Occipital lobe (tissue), 2 donors: Measurements from ENCODE around the gene SLC26A1. TPM values are rescaled to one million over a fixed set of nuclear protein-coding genes. Genes with fewer than 3 reads are reported as not detected.
A peak's percentile ranks its signal among the peaks of the same experiment; 100 is the strongest.
"Not testable (repeated sequence)": the region's sequence is repeated elsewhere in the genome, so short reads cannot be mapped to it uniquely, and the experiment has no call there.

ENCODE experiments used
- DNase-seq: peaks from one replicate; lab custom pipeline; 2025; lab: John Stamatoyannopoulos, UW
- total RNA-seq: library from RNA; depleted of rRNA; stranded (reverse); fragments of >200 nt; gene quantifications from one replicate; pipeline ENCODE4 v1.2.3, GENCODE V29; 2014

The SLC26A1 gene
- total RNA-seq, 1 donor from 2014 or later = 4.2 TPM

DNA sequence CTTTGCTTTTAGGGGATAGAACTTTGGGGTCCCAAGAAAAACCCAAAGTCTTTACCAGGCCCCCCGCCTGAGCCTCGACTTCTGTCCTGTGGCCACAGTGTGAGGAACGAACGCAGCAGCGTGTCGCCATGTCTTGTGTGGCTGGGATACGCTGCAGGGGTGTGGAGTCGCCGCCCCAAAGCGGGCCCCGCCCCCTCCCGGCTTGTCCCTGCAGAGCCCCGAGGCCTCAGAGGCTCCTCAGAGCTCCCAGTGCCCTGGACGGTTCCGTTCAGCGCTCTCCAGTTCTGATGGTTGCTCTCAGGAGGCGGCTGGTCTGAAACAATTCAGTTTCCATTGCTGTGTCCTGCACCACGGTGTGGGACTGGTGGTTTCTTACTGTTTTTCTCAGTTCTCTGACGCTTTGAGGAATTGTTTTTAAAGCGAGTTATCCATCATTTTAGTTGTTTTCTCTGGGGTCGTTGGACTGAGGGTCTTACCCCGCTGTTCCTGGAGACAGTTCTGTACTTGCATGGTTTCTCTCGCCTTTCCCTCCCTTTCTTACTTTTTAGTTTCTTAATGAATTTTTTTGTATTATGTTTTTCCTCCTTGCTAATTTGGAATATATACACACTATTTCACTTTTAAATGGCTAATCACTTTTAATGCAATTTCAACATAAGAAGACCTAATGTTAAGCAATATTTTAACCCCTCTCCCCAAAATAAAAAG lies 7.9 kb downstream of the SLC26A1 start:
- DNase-seq = no peak

DNA sequence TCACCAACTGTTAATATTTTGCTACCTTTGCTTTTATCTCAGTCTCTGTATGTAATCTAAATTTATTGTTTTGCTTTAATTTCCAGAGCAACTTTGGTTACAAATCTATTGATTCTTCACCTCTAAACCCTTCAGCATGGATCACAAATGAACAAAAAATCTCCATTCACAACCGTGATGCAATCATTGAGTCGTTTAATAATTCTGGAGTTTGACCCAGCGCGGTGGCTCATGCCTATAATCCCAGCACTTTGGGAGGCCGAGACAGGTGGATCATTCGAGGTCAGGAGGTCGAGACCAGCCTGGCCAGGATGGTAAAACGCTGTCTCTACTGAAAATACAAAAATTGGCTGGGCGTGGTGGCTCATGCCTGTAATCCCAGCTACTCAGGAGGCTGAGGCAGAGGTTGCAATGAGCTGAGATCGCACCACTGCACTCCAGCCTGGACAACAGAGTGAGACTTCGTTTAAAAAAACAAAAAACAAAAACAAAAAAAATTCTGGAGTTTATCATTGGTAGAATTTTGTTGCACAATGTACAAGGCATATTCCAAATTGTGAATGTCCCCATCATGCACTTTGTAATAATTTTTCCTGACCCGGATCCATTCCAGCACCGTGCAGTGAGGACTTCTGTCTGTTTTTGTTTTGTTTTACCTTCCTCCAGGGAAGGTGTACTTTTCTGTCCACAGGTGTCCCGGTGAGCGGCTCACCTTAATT lies 8.7 kb downstream of the SLC26A1 start:
- no peak for DNase-seq

DNA sequence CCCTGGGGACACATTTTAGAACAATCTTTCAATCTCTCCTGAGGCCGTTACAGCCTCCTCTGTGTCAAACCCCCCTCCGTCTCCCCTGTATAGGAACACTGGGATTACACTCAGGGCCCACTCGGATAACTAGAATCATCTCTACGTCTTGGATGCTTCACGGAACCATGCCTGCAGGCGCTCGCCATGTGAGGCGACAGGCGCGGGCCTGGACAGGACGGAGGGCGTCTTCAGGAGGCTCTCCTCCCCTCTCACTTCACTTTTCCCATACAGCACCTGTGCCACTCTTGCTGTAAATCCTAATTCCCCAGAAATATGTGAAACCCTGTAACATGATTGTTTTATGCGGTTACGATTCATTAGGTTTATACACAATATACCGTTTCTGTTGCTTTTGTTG lies 10.4 kb downstream of the SLC26A1 start:
- DNase-seq = no peak

DNA sequence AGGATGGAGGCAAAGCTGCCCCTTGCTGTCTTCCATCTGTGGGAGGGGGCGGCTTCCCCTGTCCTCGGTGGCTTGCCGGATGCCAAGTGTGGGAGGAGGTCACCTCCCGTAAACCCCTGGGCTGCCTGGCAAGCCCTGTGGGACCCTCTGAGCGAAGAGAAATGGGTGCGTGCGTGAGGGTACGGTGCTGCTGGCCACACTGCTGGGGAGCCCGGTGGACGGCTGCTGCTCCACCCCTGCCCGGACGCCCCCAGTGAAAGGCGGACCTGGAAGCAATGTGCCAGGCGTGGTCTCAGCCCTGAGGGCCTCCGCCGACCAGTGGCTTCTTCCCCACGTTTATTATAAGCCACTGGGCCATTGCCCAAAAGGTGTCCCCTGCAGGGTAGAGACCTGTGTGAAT lies 10.9 kb downstream of the SLC26A1 start:
- no peak for DNase-seq

DNA sequence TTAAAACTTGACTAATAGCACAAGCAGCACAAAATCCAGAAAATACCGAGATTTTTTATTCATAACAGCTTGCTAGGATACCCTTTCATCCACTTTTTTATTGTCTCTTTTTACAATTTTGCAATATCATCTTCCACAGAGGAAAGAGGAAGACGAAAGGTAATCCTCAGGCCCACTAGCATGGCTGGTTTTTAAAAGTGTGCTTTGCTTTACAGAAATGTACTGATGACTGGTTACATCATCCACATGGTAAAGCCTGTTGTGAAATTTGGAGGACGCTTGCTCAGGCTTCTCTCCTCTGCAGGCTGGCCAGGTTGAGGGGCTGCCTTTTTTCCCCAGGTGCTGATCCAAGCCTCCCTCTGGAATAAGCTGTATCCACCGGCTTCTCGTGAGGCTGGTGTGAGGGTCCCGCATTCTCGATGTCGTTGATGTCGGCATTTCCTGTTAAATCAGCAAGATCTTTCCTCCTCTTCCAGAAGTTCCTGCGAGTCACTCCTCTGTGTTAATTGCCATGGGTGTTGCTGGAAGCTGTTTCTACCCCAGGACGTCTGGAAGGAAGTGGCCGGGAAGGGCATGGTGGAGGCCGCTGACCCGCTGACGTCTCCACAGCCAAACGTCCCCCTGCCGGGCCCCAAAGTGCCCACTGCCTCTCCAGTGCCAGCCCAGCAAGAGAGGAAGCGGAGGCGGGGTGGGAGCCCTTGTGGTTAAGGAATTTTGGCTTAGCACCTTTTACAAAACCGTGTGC lies 14.1 kb downstream of the SLC26A1 start:
- no peak for DNase-seq

DNA sequence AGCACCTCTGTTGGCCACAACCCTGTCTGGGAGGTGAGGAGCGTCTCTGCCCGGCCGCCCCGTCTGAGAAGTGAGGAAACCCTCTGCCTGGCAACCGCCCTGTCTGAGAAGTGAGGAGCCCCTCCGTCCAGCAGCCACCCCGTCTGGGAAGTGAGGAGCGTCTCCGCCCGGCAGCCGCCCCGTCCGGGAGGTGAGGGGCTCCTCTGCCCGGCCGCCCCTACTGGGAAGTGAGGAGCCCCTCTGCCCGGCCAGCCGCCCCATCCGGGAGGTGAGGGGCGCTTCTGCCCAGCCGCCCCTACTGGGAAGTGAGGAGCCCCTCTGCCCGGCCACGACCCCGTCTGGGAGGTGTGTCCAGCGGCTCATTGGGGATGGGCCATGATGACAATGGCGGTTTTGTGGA lies 17.2 kb downstream of the SLC26A1 start:
- not testable (repeated sequence) for DNase-seq

DNA sequence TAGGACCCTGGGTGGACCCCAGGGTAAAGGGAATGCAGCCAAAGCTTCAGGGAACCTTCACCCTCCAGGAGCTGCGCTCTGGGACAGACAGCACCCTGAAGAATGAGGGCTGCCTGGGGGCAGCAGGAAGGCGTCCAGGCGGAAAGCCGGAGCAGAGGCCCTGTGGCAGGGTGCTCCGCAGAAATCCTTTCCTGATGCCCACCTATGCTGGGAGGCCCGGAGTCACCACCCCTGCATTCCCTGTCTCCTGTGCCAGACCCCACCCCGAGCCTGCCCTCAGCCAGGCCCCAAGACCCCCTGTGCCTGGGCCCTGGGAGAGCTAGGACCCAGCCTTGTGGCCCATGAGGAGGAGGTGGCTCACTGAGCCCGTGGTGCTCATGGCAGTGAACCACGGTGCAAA lies 18.5 kb downstream of the SLC26A1 start:
- no peak for DNase-seq

DNA sequence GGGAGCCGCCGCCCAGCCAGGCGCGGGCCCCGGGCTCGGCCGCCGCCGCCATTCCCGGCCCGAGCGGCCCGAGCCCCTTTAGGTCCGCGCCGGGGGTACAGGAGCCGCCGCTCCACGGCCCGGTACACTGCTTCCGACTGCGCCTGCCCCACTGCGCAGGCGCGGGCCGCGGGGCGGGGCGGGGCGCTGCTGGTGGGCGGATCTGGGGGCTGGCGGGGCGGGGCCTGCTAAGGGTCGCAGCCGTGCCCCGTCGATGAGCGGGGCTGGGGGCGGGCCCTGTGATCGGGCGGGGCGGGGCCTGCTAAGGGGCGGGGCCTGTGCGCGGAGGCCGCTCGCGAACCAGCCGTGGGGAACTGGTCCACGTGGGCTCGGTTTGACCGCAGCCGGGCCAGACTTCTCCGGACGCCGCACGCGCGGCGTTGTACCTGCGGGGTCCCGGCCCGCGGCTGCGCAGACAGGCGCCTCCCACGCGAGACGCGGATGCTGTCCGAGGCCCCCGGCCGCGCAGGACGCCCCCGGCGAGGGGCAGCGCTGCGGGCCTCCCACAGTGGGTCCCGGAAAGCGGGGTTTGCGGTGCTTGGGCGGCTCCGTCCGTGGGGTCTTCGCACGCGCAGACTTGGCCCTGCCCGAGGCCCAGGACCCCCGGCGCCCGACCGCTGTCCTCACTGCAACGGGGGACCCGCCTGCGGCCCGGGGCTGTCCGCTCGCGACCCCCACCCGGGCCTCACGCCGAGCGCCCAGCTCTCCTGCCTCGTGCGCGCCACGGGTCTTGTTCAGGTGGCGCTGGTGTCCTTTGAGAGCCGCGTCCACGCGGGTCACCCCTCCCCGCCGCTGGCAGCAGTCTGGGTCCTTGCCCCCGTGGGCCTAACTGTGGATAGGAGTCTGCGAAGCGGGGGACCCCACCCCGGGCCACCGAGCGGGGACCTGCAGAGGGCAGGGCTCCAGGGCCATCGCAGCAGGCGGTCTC lies 19.5 kb downstream of the SLC26A1 start, which contains the start of gene DGKQ:
DGKQ (minus strand) TSS at position 139 of the 967 bp plus-strand sequence; CDS start at position 52, 87 bp downstream.
- DNase-seq = peak; percentile 87

DNA sequence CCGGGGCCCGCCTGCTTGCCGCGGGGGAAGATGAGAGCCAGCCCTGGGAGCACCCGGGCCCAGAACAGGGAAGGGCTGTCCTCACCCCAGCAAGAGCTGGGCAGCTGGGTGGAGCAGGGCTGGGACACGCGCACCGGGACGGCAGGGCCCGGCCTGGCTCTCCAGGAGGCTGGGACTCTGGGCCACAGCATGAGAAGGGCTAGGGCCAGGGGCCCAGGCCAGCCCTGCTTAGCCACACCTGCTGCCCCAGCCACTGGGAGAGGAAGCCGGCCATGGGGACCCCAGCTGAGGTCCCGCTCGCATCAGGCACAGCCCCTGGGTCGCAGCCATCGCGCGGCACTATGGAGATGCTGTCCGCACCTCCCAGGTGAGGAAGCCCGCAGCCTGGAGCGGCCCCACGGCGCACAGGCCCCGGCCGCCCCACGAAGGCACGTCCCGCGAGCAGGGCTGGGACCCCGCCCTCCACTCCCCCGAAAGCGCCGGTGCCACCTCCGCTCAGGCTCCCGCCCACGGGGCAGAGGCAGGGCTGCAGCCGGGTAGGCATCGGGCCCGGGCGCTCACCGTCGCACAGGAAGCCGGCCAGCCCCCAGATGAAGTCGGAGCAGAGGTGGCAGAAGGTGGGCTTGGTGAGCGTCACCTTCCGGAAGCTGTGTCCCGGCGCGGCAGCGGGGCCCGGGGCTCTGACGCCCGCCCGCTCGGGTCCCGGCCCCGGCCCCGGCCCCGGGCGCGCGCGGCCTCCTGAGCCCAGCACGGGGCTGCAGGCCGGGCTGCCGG lies 20.4 kb downstream of the SLC26A1 start:
- no peak for DNase-seq

DNA sequence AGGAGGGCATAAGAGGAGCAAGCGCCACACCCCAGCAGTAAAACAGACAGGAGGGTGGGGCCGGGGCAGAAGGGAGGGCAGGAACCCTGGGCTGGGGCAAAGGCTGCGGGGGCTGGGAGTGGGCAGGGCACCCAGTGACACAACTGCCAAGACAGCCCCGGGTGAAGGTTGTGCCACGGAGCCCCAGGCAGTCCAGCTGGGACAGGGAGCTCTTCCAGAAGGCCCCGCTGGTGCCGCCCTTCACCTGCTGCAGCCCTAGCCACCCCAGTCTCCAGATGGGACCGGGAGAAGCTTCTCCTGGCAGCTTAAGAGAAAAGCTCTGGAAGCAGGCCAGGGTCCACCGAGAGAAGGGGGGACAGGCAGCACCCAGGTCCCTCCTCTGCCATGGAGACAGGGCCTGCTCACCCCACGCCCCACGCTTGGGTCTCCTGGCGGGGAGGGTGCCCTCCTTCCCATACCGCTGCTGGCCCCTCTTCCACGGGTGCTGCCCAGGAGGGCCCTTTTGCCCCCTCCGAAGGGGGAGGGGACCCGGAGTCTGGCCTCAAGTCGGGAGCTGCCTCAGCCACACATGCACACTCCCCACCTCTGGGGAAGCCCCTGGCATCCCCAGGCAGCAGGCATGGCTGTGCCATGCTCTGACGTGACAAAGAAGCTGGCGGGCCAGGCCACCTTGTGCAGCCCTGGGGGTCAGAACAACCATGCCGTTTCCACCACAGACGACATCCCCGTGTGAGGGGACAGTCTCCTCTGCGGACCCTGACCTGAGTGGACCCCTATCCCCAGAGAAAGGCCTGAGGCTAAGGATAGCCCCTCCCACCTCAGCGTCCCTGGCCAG lies 21.3 kb downstream of the SLC26A1 start:
- DNase-seq = no peak

DNA sequence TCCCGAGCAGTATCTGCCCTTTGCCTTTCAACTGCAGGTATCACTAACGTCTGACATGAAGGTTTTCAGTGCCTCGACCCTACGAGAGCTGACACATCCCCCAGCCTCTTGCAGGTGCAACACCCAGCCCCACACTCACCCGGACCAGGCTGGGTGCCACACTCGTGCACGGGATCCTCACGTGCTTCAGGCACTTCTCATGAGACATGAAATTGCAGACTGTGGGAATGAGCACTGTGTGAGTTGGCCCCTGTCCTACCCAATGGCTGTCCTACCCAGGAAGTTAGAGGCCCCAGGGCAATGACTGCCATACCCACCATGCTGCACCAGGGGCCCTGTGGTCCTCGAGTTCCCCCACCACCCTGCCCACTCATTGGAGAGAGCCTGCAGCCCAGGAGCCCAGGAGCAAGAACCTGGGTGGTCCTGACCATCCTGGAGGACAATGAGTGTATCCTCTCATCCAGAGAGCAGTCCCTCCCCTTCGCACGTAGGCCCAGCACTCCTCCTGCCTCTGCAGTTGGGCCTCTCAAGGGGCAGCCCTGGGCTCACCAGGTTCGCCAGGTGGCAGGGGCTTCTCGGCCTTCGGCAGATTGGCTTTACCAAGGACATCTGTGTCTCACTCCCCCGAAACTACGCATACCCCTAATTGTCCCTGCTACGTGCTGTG lies 22.2 kb downstream of the SLC26A1 start:
- no peak for DNase-seq

DNA sequence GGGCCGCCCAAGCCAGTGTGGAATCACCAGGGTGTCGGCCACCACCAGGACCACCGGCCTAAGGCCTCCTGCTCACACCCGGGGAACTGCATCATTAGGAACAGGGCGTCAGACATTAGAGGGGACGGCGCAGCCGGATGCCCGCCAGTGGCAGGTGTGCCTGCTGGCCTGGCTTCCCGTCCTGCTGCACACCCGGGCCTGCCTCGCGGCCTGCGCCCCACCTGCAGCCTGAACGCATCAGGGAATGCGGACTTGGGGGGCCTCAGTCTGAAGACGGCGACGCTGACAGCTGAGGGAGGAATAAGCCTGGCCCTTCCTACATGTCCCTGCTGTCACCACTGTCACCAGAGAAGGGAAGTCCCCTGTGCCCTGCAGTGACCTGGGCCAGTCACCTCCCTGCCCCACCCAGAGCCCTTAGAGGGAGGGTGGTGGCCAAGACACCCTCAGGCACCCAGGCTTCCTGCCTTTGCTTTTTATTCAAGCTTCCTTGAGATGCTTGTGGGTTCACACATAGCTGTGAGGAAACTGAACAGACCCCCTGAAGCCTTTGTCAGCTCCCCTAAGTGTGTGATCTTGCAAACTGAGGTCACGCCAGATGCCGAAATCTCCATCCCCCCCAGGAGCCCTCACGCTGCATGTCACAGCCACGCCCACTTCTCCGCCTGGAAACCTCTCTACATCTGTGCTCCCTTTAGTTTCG lies 23.0 kb downstream of the SLC26A1 start:
- no peak for DNase-seq

DNA sequence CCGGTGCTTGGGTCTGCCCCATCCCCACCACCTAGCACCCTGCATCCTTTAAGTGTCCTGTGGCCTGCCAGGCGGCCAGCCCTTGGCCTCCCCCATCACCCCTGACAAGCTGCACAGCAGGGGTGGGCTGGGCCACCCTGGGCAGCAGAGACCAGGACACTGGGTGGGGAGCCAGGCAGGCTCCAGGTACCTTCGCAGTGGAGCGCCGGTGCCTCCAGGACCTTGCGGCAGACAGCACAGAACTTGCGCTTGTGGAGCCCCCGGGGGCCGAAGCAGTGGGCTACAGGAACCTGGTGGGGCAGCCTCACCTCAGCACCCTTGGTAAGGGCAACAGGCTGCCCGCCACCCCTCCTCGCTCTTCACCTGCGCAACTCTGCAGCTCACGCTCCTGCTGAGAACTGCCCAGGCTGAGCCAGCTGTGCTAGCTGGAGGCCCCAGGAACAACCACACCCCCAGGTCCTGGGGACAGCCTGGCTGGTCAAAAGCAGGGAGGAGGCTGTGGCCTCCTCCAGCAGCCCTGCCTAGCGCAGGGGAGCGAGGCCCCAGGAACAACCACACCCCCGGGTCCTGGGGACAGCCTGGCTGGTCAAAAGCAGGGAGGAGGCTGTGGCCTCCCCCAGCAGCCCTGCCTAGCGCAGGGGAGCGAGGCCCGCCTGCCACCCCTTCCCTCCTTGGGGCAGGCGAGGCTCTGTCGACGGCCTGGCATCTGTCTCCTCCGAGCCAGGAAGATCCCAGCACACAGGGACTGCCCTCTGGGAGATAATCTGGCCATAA lies 24.4 kb downstream of the SLC26A1 start:
- no peak for DNase-seq

DNA sequence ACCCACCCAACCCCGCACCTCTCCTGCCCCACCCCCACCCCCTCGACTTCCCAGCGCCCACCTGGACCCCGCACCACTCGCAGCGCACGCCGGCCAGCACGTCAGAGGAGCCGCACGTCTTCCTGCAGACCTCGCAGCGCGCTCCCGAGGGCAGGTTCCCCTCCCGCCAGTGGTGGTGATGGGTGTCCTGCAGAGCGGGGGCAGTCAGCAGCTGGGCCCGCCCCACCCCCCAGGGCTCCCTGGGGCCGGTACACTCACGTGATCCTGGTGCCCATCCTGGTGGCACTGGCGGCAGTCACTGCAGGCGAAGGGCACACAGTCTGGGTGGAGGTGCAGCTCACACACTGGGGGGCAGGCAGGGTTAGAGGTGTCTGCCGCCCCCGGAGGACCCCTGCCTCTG lies 25.0 kb downstream of the SLC26A1 start:
- DNase-seq = no peak

DNA sequence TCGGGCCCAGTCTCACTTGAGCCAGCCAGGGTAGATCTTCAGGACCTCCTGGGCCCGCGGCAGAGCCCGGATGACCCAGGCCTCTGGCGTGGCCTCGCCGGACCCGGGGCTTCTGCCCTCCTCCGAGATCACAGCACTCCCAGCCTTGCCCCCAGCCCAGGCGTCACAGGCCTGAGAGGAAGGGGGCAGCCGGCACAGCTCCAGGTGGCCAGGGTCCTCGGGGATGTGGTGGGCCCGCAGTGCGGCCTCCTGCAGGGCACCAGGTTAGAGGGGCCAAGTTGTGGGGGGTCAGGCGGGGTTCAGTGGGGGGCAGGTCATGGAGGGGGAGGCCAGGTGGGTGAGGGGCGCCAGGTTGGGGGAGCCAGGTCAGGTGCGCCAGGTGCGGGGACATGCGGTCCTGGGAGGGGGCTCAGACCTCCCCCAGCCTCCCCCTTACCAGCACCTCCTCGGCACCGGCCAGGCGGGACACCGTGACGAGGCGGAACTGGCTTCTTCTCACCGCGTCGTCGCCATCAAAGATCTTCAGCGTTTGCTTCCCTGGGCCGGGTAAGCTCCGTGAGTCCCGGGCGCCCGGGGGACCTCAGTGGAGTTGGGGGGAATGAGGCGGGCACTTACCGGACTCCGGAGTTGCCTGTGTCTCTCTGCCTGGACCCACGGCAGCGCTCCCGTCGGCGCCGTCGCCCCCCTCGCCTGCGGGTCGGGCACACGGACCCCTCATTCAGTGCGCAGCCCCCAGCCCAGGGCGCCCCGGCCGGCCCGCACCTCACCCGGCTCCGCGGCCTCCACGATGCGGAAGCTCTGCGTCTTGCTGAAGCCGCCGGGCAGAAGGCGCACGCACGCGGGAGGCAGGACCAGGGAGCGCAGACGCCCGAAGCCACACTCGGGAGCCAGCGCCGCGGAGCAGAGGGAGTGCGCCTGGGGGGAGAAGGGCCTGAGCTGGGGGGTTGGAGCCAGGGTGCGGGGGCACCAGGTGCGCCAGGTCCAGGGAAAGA lies 25.8 kb downstream of the SLC26A1 start:
- DNase-seq = no peak
